ENCODE results near the gene CHURC1. TPM values are rescaled to one million over a fixed set of nuclear protein-coding genes. Genes with fewer than 3 reads are reported as not detected.

The CHURC1 gene
- total RNA-seq: 10 to 100 TPM; 29.1 to 43.2 TPM

DNA sequence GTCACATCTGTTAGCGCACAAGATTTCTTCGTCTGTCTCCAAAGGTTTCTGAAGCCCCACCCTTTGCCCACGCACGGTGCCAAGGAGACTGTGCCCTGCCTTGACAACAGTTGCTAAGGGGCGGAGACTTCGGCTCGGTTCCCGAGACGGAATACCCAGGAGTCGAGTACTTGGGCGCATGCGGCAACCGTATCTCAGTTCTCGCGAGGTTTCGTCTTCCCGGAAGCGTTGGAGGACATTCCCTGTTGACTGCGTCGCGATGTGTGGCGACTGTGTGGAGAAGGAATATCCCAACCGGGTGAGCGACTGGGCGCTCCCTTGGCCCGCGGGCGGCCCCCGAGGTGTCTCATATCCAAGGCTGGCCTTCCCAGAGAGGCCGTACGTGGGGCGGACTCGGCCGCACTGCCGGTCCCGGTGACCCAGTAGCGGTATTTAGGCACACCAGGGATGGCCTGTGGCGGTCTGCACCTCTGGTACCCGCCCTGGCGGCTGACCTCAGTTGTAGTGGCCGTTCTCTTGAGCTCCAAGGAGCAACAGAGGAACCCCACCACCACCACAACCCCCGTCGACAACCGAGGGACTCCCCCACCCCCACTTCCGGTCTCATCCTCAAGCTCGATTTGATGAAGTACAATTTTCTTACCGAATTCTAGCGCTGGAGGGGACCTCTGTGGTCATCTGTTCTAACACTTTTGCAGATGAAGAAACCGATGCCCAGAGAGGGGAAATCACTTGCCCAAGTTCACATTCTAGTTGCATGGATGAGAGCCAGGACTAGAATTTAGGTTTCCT, at the start of gene CHURC1:
Gene CHURC1 (plus strand): TSS at position 219 of the 792 bp plus-strand sequence. CDS start 41 bp downstream, at position 260.
- ATAC-seq (peak; percentile 100), DNase-seq (peak; percentile 100)
- peak within 1 kb of the TSS; percentile 76 to 95 (median 90) for H3K27ac ChIP-seq
- no peaks in the 10 kb centered on the region for H3K27me3 ChIP-seq
- WGBS, 2 donors: 1% methylated on average over 13 to 49 of the region's 49 CpGs
- intact Hi-C loops (cut with DNase I): no loop called here
- no peaks in the 10 kb centered on the region for H3K9me3 ChIP-seq
- H3K36me3 ChIP-seq (replicated peaks in 1 of 2; ENCODE audit: insufficient read depth in 1 of 2, low read depth in 2 of 2): no peaks in the 10 kb centered on the region
- TF ChIP-seq POLR2A (IDR thresholded peaks at IDR 0.05): peak; percentile 82 to 94 (median 93)
- TF ChIP-seq, protein P1, sequence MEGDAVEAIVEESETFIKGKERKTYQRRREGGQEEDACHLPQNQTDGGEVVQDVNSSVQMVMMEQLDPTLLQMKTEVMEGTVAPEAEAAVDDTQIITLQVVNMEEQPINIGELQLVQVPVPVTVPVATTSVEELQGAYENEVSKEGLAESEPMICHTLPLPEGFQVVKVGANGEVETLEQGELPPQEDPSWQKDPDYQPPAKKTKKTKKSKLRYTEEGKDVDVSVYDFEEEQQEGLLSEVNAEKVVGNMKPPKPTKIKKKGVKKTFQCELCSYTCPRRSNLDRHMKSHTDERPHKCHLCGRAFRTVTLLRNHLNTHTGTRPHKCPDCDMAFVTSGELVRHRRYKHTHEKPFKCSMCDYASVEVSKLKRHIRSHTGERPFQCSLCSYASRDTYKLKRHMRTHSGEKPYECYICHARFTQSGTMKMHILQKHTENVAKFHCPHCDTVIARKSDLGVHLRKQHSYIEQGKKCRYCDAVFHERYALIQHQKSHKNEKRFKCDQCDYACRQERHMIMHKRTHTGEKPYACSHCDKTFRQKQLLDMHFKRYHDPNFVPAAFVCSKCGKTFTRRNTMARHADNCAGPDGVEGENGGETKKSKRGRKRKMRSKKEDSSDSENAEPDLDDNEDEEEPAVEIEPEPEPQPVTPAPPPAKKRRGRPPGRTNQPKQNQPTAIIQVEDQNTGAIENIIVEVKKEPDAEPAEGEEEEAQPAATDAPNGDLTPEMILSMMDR (IDR thresholded peaks at IDR 0.05): no peak
- peak within 1 kb of the TSS; percentile 69 to 82 for H3K4me3 ChIP-seq
- H3K4me1 ChIP-seq: peaks cover 19% of the 10 kb centered on the region

DNA sequence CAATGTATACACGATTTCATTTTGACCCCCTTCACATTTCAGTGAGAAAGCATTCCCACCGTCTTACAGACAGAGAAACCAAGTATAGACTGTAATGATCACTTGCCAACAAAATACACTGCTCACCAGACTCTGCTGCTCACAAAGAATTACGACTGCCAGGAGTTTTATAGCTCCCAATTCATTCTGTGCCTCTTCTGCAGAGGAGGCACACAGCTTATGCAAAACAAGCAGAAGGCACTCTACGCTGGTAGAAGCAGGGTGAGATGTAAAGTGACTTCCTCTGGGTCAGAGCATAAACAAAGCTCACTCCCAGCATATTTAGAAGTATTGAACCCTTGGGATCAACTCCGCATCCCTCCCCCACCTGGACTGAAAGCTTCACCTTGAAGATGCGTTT, 49.1 kb upstream of the CHURC1 start:
- Histone ChIP-seq H3K4me1 (no peaks in the 10 kb centered on the region), H3K4me3 (no peak overlapping the region), H3K9me3 (no peaks in the 10 kb centered on the region), H3K27ac (no peak overlapping the region), H3K36me3 (replicated peaks in 1 of 2; ENCODE audit: insufficient read depth in 1 of 2, low read depth in 2 of 2) (no peaks in the 10 kb centered on the region), H3K27me3 (no peaks in the 10 kb centered on the region)
- intact Hi-C loops (cut with DNase I): no loop called here
- TF ChIP-seq, protein P1 (IDR thresholded peaks at IDR 0.05): no peak
- TF ChIP-seq POLR2A (IDR thresholded peaks at IDR 0.05): no peak
- ATAC-seq: no peak
- WGBS, 2 donors: 76 to 79% methylated on average over 6 of the region's 6 CpGs
- no peak for DNase-seq

DNA sequence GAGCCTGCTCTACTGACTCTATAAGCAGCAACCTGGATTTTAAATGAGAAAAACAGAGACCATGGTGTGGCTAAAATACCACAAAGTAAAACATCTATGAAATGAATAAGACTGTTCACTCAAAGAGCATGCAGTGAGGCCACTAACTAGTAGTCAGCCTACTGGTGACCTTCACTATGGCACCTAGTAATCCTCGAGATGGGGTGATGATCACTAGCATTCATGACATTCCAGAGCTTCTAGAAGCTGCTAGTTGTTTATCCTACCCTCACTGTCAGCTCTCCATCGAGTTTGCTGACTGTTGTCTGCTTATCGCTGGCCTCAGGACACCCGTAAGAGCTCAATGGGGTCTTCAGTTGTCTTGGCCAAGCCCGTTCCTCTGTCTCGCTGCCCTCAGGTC, 48.3 kb upstream of the CHURC1 start:
- Histone ChIP-seq H3K27ac (no peak overlapping the region), H3K4me1 (no peaks in the 10 kb centered on the region), H3K27me3 (no peaks in the 10 kb centered on the region), H3K36me3 (replicated peaks in 1 of 2; ENCODE audit: insufficient read depth in 1 of 2, low read depth in 2 of 2) (no peaks in the 10 kb centered on the region), H3K4me3 (no peak overlapping the region), H3K9me3 (no peaks in the 10 kb centered on the region)
- ATAC-seq (no peak), DNase-seq (no peak)
- intact Hi-C loops (cut with DNase I): no loop called here
- 73% methylated on average over 6 of the region's 6 CpGs for WGBS, 2 donors
- TF ChIP-seq, protein P1 (IDR thresholded peaks at IDR 0.05): no peak
- TF ChIP-seq POLR2A (IDR thresholded peaks at IDR 0.05): no peak

DNA sequence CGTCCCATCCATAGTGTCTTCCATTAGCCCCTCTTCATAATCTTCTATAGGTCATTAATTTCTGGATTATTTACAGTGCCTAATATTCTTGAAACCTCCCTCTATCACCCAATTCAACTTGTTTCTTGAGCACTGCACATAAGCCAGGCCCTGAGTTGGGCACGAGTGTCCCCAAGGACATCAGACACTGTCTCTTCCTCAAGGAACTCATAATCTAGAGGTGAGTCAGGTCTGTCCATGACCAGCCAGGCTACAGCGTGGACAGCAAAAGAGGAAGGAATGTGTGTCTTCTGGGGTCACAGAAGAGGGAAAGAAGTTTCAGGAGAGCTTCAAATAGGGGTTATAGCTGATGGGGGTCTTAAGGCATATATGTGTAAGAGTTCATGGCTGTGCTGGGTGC, 47.1 kb upstream of the CHURC1 start:
- no peaks in the 10 kb centered on the region for H3K36me3 ChIP-seq (replicated peaks in 1 of 2; ENCODE audit: insufficient read depth in 1 of 2, low read depth in 2 of 2)
- no peaks in the 10 kb centered on the region for H3K4me1 ChIP-seq
- H3K4me3 ChIP-seq: no peak overlapping the region
- WGBS, 2 donors: 80 to 89% methylated on average over 3 of the region's 3 CpGs
- H3K27ac ChIP-seq: no peak overlapping the region
- H3K9me3 ChIP-seq: no peaks in the 10 kb centered on the region
- intact Hi-C loops (cut with DNase I): no loop called here
- H3K27me3 ChIP-seq: no peaks in the 10 kb centered on the region
- DNase-seq (no peak), ATAC-seq (no peak)
- TF ChIP-seq, protein P1 (IDR thresholded peaks at IDR 0.05): no peak
- no peak for TF ChIP-seq POLR2A (IDR thresholded peaks at IDR 0.05)

DNA sequence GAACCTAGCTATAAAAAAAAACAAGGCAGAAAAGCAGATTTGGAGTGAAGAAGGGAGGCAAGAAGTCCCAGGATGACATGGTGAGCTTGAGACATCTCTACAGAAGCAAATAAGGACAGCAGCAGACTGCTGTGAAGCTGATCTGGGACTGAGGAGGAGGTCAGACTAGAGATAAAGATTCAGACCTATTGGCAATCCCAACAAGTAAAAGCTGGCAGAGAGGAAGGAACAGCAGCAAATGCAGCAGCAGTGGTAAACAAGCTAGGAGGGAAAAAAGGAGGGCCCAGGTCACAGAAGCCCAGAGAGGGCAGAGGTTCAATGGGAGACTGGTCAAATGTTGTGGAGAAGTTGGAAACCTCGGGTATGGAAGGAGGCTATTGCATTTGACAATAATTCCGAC, 45.9 kb upstream of the CHURC1 start:
- Histone ChIP-seq H3K4me1 (no peaks in the 10 kb centered on the region), H3K4me3 (no peak overlapping the region), H3K9me3 (no peaks in the 10 kb centered on the region), H3K36me3 (replicated peaks in 1 of 2; ENCODE audit: insufficient read depth in 1 of 2, low read depth in 2 of 2) (no peaks in the 10 kb centered on the region), H3K27me3 (no peaks in the 10 kb centered on the region), H3K27ac (no peak overlapping the region)
- WGBS, 2 donors: 83 to 89% methylated on average over 2 of the region's 2 CpGs
- no peak for TF ChIP-seq POLR2A (IDR thresholded peaks at IDR 0.05)
- TF ChIP-seq, protein P1 (IDR thresholded peaks at IDR 0.05): no peak
- DNase-seq (no peak), ATAC-seq (no peak)
- intact Hi-C loops (cut with DNase I): no loop called here
